Common myeloid progenitor, CD34-positive (primary cell): Measurements from ENCODE around the gene CHRFAM7A.
"Not testable (repeated sequence)": the region's sequence is repeated elsewhere in the genome, so short reads cannot be mapped to it uniquely, and the experiment has no call there.

Source experiments
- CTCF ChIA-PET: fragments of 350-600 bp; sonication (Branson Sonifier 250); formaldehyde crosslinking; loops from one replicate; lab custom pipeline; 2021; ENCODE audit warnings: antibody characterized with exemption; lab: Charles Lee
- POLR2A ChIA-PET: fragments of 350-600 bp; sonication (Branson Sonifier 250); formaldehyde crosslinking; loops from one replicate; lab custom pipeline; 2021; ENCODE audit warnings: antibody characterized with exemption; lab: Charles Lee
- DNase-seq, 3 donors: peaks; one replicate each; pipeline versions ENCODE4 v3.0.0 to v3.0.0-alpha.2; 2013
- H3K27ac ChIP-seq, 2 experiments: 1 replicate in 1 of 2; 2 replicates in 1 of 2; pipeline ENCODE4 v1.7.0; 2013; ENCODE audit warnings: inconsistent platforms in 2 of 2, low read length in 2 of 2, mild to moderate bottlenecking in 2 of 2, low read depth in 1 of 2, moderate library complexity in 1 of 2; ENCODE audit not compliant: severe bottlenecking in 2 of 2, insufficient read depth in 1 of 2, poor library complexity in 1 of 2
- H3K27me3 ChIP-seq, 5 experiments: replicated peaks in 2 of 5; 1 replicate in 3 of 5; 2 replicates in 2 of 5; pipeline versions ENCODE4 v1.6.1 to v1.7.0; 2013; ENCODE audit warnings: low read length in 4 of 5, mild to moderate bottlenecking in 2 of 5, moderate library complexity in 2 of 5, inconsistent platforms in 1 of 5; ENCODE audit not compliant: insufficient read depth in 5 of 5, control insufficient read depth in 4 of 5
- H3K36me3 ChIP-seq, 4 experiments: 1 replicate in 2 of 4; 2 replicates in 2 of 4; pipeline versions ENCODE4 v1.6.1 to v1.7.0; 2013; ENCODE audit warnings: low read length in 3 of 4, control low read depth in 1 of 4, mild to moderate bottlenecking in 1 of 4; ENCODE audit not compliant: control insufficient read depth in 4 of 4, insufficient read depth in 4 of 4
- H3K4me1 ChIP-seq, 4 experiments: 1 replicate in 3 of 4; 2 replicates in 1 of 4; pipeline versions ENCODE4 v1.6.1 to v1.7.1; 2013; ENCODE audit warnings: low read length in 3 of 4, mild to moderate bottlenecking in 3 of 4, control low read depth in 1 of 4, inconsistent platforms in 1 of 4, moderate library complexity in 1 of 4; ENCODE audit not compliant: control insufficient read depth in 4 of 4, insufficient read depth in 4 of 4; ENCODE audit errors: control extremely low read depth in 1 of 4
- H3K4me3 ChIP-seq, 7 experiments: 1 replicate in 4 of 7; 2 replicates in 3 of 7; pipeline versions ENCODE4 v1.5.1 to v1.7.0; 2013; ENCODE audit warnings: mild to moderate bottlenecking in 7 of 7, low read length in 6 of 7, moderate library complexity in 6 of 7, inconsistent platforms in 2 of 7, low read depth in 2 of 7, control low read depth in 1 of 7; ENCODE audit not compliant: insufficient read depth in 4 of 7, control insufficient read depth in 1 of 7; ENCODE audit errors: extremely low read depth in 1 of 7
- H3K9me3 ChIP-seq, 5 experiments: 1 replicate in 4 of 5; 2 replicates in 1 of 5; pipeline versions ENCODE4 v1.6.1 to v1.7.1; 2013; ENCODE audit warnings: low read length in 4 of 5, mild to moderate bottlenecking in 2 of 5, inconsistent platforms in 1 of 5, low read depth in 1 of 5, moderate library complexity in 1 of 5; ENCODE audit not compliant: control insufficient read depth in 4 of 5, insufficient read depth in 2 of 5; ENCODE audit errors: control extremely low read depth in 1 of 5
- WGBS: methylation state at CpG from one replicate; pipeline ENCODE4 v1.1.5; 2013; ENCODE audit not compliant: insufficient coverage; 5-methylcytosine and 5-hydroxymethylcytosine counted together

CHRFAM7A gene

DNA sequence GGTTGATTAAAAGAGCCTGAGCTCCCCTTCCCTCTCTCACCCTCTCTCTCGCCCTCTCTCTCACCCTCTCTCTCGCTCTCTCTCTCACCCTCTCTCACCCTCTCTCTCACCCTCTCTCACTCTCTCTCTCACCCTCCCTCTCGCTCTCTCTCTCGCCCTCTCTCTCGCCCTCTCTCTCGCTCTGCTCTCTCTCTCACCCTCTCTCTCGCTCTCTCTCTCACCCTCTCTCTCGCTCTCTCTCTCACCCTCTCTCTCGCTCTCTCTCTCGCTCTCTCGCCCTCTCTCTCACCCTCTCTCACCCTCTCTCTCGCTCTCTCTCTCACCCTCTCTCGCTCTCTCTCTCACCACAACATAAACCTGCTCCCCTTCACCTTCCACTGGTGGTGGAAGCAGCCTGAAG lies 67.2 kb downstream of the CHRFAM7A start:
- H3K27me3 ChIP-seq, CTCF ChIA-PET: not testable (repeated sequence)

GRCh38 chr15:30321063-30321462 lies 72.3 kb downstream of the CHRFAM7A start:
- H3K27me3 ChIP-seq, DNase-seq, H3K9me3 ChIP-seq, CTCF ChIA-PET, H3K4me3 ChIP-seq, H3K4me1 ChIP-seq, H3K27ac ChIP-seq, POLR2A ChIA-PET, H3K36me3 ChIP-seq: not testable (repeated sequence)
- no CpG with 5 or more reads among the region's 5 CpGs for WGBS

More for the DNA sequence above, 67.2 kb downstream of the CHRFAM7A start:
- DNase-seq: peak in 1 of 3 donors; percentile 0
- H3K27ac ChIP-seq, POLR2A ChIA-PET, H3K36me3 ChIP-seq, H3K4me3 ChIP-seq, H3K9me3 ChIP-seq, H3K4me1 ChIP-seq: not testable (repeated sequence)
- WGBS: 92% methylated on average over 9 of the region's 13 CpGs

- DNase-seq, H3K36me3 ChIP-seq, H3K27ac ChIP-seq, H3K4me3 ChIP-seq, H3K9me3 ChIP-seq, POLR2A ChIA-PET, CTCF ChIA-PET, H3K27me3 ChIP-seq, H3K4me1 ChIP-seq: not testable (repeated sequence)
- no CpG with 5 or more reads among the region's 3 CpGs for WGBS
These were observed 77.6 kb downstream of the CHRFAM7A start for GRCh38 chr15:30315704-30316103.

DNA sequence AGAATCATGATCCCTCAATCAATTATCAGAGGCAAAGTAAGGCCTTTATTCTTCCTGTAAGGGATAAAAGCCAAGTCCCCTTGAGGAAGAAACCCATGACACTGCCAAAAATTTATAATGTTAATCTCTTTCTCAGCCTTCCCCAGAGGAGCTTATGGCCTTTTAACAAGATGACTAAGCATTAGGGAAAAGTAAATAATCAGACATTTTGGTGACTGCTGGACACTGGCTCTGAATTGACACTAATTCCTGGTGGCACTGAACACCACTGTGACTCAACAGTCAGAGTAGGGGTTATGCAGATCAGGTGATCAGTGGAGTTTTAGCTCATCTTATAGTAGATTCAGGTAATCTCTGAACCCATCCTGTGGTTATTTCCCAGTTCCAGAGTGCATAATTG lies 82.8 kb downstream of the CHRFAM7A start:
- H3K27ac ChIP-seq, POLR2A ChIA-PET, H3K4me1 ChIP-seq, H3K9me3 ChIP-seq, H3K4me3 ChIP-seq, DNase-seq, CTCF ChIA-PET, H3K27me3 ChIP-seq, H3K36me3 ChIP-seq: not testable (repeated sequence)
